GM23248 (cell line): Measurements from ENCODE around the gene POU2AF3.

Source experiments
- EZH2 ChIP-seq: fragments of 200-600 bp; sonication (generic); IDR thresholded peaks from 2 replicates; pipeline ENCODE4 v1.6.1; 2018; ENCODE audit warnings: antibody characterized with exemption, mild to moderate bottlenecking; ENCODE audit not compliant: insufficient read depth, poor library complexity, severe bottlenecking
- EZH2phosphoT487 ChIP-seq: fragments of 200-600 bp; sonication (generic); IDR thresholded peaks from 2 replicates; pipeline ENCODE4 v1.6.1; 2018; ENCODE audit warnings: antibody characterized with exemption, moderate library complexity, mild to moderate bottlenecking, low read depth; ENCODE audit not compliant: insufficient read depth

DNA sequence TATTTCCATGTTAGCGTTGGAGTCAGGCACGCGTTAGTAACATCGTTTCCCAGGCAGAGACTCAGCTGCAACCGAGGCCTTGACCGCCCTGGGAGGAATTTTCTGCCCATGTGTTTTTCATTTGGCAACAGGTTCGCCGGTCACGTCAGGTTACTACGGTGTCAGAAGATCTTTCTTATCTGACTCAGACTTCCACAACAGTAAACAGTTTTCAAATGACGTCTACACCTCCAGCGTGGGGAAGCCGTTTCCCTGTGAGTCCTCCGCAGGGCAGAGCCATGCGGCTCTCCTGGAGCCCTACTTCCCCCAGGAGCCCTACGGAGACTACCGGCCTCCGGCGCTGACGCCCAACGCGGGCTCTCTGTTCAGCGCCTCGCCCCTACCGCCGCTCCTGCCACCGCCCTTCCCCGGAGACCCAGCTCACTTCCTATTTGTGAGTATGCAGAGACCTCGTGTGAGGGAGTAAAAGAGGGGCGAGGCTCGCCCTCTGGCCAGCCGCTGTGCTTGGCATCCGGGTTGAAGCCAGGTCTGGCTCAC is 14.3 kb upstream of the POU2AF3 start:
- TF ChIP-seq EZH2phosphoT487 (no peak), EZH2 (no peak)
